ENCODE results near the gene RAE1. TPM values are rescaled to one million over a fixed set of nuclear protein-coding genes. Genes with fewer than 3 reads are reported as not detected.

The RAE1 gene
- total RNA-seq, 1 experiment from 2014 or later: 46.3 TPM

DNA sequence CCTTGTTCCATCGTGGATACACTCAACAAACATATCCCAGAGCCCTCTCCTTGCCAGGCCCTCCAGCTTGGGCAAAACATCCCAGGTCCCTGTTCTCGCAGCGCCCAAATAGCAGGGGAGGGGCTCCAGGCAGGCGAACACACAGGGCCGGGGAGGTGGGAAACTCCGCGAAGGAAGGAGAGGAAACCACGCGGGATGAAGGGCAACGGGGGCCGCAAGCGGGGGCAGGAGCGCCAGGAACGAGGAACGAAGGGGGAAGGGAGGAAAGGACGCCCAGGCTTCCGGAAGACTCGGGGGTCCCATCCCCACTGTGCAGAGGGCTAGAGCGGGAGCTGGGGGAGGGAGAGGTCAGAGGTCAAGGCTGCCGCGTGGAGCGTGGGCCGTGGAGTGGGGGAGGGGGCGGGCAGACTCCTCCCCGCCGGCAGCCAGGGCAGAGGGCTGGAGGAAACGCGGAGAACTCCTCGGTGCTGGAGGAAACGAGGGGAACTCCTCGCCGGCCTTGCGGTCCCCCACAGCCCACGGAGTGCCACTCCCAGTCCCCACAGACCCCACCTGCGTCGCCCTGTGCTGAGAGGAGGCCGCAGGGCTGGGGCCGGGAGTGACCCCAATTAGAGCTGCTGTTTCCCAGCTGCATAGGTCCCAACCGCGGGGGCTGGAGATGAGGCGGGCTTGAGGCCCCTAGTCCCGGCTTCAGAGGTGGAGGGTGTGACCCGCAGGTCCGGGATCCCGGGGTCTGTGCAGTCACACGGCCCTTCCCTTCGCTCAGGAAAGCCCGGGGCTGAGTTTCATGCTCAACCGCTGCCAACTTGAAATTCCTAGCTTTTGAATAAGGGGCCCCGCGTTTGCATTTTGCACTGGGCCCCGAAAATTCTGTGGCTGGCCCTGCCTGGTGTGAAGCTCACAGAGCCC lies 38.9 kb downstream of the RAE1 start:
- peak overlapping the region; percentile 75 for H3K27ac ChIP-seq (ENCODE audit: low read depth, low read length)
- no peak for ATAC-seq
- POLR2A ChIA-PET: no interaction called here

DNA sequence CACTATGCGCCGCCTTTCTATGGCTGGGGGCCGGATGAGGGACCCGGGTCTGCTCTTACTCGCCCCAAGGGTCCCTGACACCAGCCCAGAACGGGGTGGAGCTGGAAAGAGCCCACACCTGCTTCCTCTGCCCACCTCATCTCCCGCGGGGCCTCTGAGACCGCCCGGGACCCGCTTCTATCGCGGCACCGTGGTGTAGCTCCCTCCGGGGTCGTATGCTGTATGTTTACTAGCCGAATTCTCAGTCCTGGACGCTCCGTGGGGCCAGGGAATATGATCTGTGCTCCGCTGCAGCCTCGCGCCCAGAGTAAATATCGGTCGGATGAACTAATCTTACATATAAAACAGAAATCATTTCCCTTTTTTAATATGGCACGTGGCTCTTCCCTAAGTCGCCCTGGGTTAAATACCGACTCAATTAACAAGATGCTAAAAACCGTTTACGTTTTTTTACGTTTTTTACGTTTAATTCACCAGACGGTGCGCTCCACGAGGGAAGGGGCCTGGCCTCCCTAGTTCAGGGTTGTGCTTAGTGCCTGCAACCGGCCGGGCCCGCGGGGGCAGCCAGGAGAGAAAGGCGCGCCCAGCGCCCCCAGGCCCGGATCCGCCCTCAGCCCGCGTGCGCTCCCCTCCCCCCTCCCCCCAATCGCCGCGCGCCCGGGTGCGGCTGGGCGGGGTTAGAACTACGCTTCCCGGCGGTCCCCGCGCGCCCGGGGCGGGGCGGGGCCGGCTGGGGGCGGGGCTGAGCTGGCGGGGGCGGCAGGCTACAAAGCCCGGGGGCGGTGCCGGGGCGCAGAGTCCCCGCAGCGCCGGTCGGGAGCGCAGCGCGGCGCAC lies 39.8 kb downstream of the RAE1 start, which contains the start of gene RBM38:
Gene RBM38 (plus strand): TSS at position 793 of the 835 bp plus-strand sequence. CDS start 186 bp downstream, outside the sequence.
- Histone ChIP-seq H3K4me2 (ENCODE audit: low read length) (peak within 1 kb of the TSS; percentile 90), H3K4me3 (replicated peaks in 1 of 2; ENCODE audit: low read depth in 1 of 2, low read length in 2 of 2) (peak within 1 kb of the TSS; percentile 66 to 77), H3K9me3 (ENCODE audit: control insufficient read depth in 1 of 2, insufficient read depth in 1 of 2, low read depth in 1 of 2, low read length in 2 of 2) (no peaks in the 10 kb centered on the region), H2AFZ (ENCODE audit: low read depth, low read length, poor library complexity, severe bottlenecking) (peak within 1 kb of the TSS; percentile 5), H3K27ac (ENCODE audit: low read depth, low read length) (peak within 1 kb of the TSS; percentile 83), H3K79me2 (ENCODE audit: insufficient read depth, low read length) (peaks cover 39% of the 10 kb centered on the region), H3K36me3 (ENCODE audit: control insufficient read depth in 1 of 2, insufficient read depth in 2 of 2, low read length in 2 of 2) (peaks cover 18% of the 10 kb centered on the region in 2 experiments; a peak in 3 of 4 replicates), H3K27me3 (ENCODE audit: insufficient read depth, low read length) (no peaks in the 10 kb centered on the region), H3K9ac (ENCODE audit: low read length) (peak within 1 kb of the TSS; percentile 74), H3K9me2 (ENCODE audit: insufficient read depth) (no peaks in the 10 kb centered on the region), H3K4me1 (ENCODE audit: control insufficient read depth in 1 of 2, insufficient read depth in 2 of 2, low read length in 2 of 2) (peaks cover 24 to 38% of the 10 kb centered on the region in 2 experiments), H4K20me1 (ENCODE audit: insufficient read depth) (no peaks in the 10 kb centered on the region)
- DNase-seq (ENCODE audit: low read depth, low spot score): peak; percentile 19
- intact Hi-C loops (cut with micrococcal nuclease): no loop called here
- TF ChIP-seq, protein P1, sequence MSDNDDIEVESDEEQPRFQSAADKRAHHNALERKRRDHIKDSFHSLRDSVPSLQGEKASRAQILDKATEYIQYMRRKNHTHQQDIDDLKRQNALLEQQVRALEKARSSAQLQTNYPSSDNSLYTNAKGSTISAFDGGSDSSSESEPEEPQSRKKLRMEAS (IDR thresholded peaks at IDR 0.05): 0 out of 2 replicates have a peak, but pooled peaks have one; percentile 27
- TF ChIP-seq FOSL1 (IDR thresholded peaks at IDR 0.05; ENCODE audit: low read depth): no peak
- BruUV-seq (replicated peaks): no TSS peak
- CTCF ChIA-PET: interaction anchor here (0.6 to 1.4 kb wide), 5 partner anchors 9 to 108 kb away, joined by 3 to 4 read pairs (median 3); no protein-coding TSS in a partner anchor
- RAD21 ChIA-PET (ENCODE audit: low non-redundant PET in 1 of 2, low total read pairs in 2 of 2, uncharacterized antibody in 2 of 2, unreplicated experiment in 2 of 2): interaction anchor here in 1 of 2 experiments (0.6 kb wide), 1 partner anchor 147 kb away, joined by 3 read pairs; no protein-coding TSS in a partner anchor
- ATAC-seq: peak; percentile 85
- POLR2A ChIA-PET: interaction anchor here (0.9 kb wide), 1 partner anchor 25 kb away, joined by 3 read pairs; no protein-coding TSS in a partner anchor

More for the DNA sequence above, 38.9 kb downstream of the RAE1 start:
- intact Hi-C loops (cut with micrococcal nuclease): loop anchor here (10.0 kb wide), 1 partner anchor 205 kb away; no protein-coding TSS in a partner anchor
- DNase-seq (ENCODE audit: low read depth, low spot score): no peak
- no peaks in the 10 kb centered on the region for H3K9me2 ChIP-seq (ENCODE audit: insufficient read depth)
- no TSS peak for BruUV-seq (replicated peaks)
- peaks cover 31% of the 10 kb centered on the region for H3K79me2 ChIP-seq (ENCODE audit: insufficient read depth, low read length)
- peak overlapping the region; percentile 62 for H3K9ac ChIP-seq (ENCODE audit: low read length)
- no peaks in the 10 kb centered on the region for H3K9me3 ChIP-seq (ENCODE audit: control insufficient read depth in 1 of 2, insufficient read depth in 1 of 2, low read depth in 1 of 2, low read length in 2 of 2)
- ChIA-PET RAD21 (ENCODE audit: low non-redundant PET in 1 of 2, low total read pairs in 2 of 2, uncharacterized antibody in 2 of 2, unreplicated experiment in 2 of 2) (interaction anchor here in 1 of 2 experiments (0.6 kb wide), 1 partner anchor 146 kb away, joined by 3 read pairs; no protein-coding TSS in a partner anchor), CTCF (interaction anchor here (0.8 to 2.2 kb wide), 4 partner anchors 8 to 109 kb away, joined by 3 to 5 read pairs (median 4); no protein-coding TSS in a partner anchor)
- peaks cover 13 to 18% of the 10 kb centered on the region in 2 experiments; a peak in 3 of 4 replicates for H3K36me3 ChIP-seq (ENCODE audit: control insufficient read depth in 1 of 2, insufficient read depth in 2 of 2, low read length in 2 of 2)
- H2AFZ ChIP-seq (ENCODE audit: low read depth, low read length, poor library complexity, severe bottlenecking): no peak overlapping the region
- peak overlapping the region; percentile 35 to 50 for H3K4me3 ChIP-seq (replicated peaks in 1 of 2; ENCODE audit: low read depth in 1 of 2, low read length in 2 of 2)
- TF ChIP-seq POLR2A (IDR thresholded peaks at IDR 0.05; ENCODE audit: borderline replicate concordance, extremely low read depth, insufficient read depth, insufficient read length) (peak; percentile 14), CEBPB (IDR thresholded peaks at IDR 0.05; ENCODE audit: low read depth) (no peak)
- no peaks in the 10 kb centered on the region for H4K20me1 ChIP-seq (ENCODE audit: insufficient read depth)
- peaks cover 24 to 38% of the 10 kb centered on the region in 2 experiments for H3K4me1 ChIP-seq (ENCODE audit: control insufficient read depth in 1 of 2, insufficient read depth in 2 of 2, low read length in 2 of 2)
- H3K27me3 ChIP-seq (ENCODE audit: insufficient read depth, low read length): no peaks in the 10 kb centered on the region
- peak overlapping the region; percentile 81 for H3K4me2 ChIP-seq (ENCODE audit: low read length)

All from HCT116 (cell line).